Loucy (cell line): Measurements from ENCODE around the gene CUBN.

Experiments
- CTCF ChIP-seq: fragments of 200-600 bp; sonication (generic); conservative IDR thresholded peaks from 2 replicates; pipeline ENCODE4 v1.5.1; 2014; ENCODE audit warnings: mild to moderate bottlenecking, antibody characterized with exemption, low read length
- EZH2phosphoT487 ChIP-seq: fragments of 200-600 bp; IDR thresholded peaks from 2 replicates; pipeline ENCODE4 v1.6.1; 2018; ENCODE audit warnings: antibody characterized with exemption, mild to moderate bottlenecking, moderate library complexity, borderline replicate concordance

- TF ChIP-seq CTCF (no peak), EZH2phosphoT487 (no peak)
Observed at GRCh38 chr10:17029581-17030271, 99.9 kb downstream of the CUBN start.
